Measurements from ENCODE around the gene MRI1. TPM values are rescaled to one million over a fixed set of nuclear protein-coding genes. Genes with fewer than 3 reads are reported as not detected.

Gene MRI1
- total RNA-seq, 1 experiment from 2014 or later, result 19.6 TPM

DNA sequence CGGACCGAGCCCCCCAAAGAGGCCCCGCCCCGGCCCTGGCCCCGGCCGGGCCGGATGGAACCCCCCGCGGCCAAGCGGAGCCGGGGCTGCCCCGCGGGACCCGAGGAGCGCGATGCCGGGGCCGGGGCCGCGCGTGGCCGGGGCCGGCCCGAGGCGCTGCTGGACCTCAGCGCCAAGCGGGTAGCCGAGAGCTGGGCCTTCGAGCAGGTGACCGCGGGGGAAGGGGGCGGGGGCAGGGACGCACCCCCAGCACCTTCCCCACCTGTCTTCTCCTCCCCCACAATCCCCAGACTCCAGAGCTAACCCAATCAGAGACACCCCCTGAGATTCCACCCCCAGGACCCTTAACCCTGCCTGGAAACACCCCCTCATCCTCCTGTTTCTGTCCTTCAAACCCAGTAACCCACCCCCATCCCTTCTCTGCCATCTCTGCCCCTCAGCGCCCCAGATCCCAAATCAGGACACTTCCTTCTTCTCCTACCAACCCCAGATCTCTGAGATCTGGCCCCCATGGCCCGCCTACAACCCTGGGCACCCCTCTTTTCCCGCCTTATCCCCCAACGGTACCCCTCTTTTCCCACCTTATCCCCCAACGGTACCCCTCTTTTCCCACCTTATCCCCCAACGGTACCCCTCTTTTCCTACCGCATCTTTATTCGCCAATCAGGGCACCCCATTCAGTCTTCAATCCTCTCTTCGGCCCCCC, 31.4 kb downstream of the MRI1 start:
- peaks cover 37 to 56% of the 10 kb centered on the region in 2 experiments for H3K4me1 ChIP-seq (ENCODE audit: control insufficient read depth in 1 of 2, insufficient read depth in 2 of 2, low read length in 2 of 2)
- H3K36me3 ChIP-seq (ENCODE audit: control insufficient read depth in 1 of 2, insufficient read depth in 2 of 2, low read length in 2 of 2), result no peaks in the 10 kb centered on the region
- peak overlapping the region; percentile 94 for H3K27ac ChIP-seq (ENCODE audit: low read depth, low read length)
- no peak overlapping the region for H2AFZ ChIP-seq (ENCODE audit: low read depth, low read length, poor library complexity, severe bottlenecking)
- ChIA-PET POLR2A (interaction anchor here (0.6 to 1.8 kb wide), 10 partner anchors 14 to 341 kb away, joined by 3 to 6 read pairs (median 3); partner anchors contain the start of gene ASF1B), RAD21 (ENCODE audit: low non-redundant PET in 1 of 2, low total read pairs in 2 of 2, uncharacterized antibody in 2 of 2, unreplicated experiment in 2 of 2) (no interaction called here), CTCF (interaction anchor here (2.6 to 2.7 kb wide), 2 partner anchors 10 to 66 kb away, joined by 10 to 15 read pairs; no protein-coding TSS in a partner anchor)
- no peaks in the 10 kb centered on the region for H3K27me3 ChIP-seq (ENCODE audit: insufficient read depth, low read length)
- intact Hi-C loops (cut with micrococcal nuclease), result loop anchor here (5.0 kb wide), 1 partner anchor 47 kb away; no protein-coding TSS in a partner anchor
- no peaks in the 10 kb centered on the region for H3K9me3 ChIP-seq (ENCODE audit: control insufficient read depth in 1 of 2, insufficient read depth in 1 of 2, low read depth in 1 of 2, low read length in 2 of 2)
- peak overlapping the region; percentile 76 for H3K9ac ChIP-seq (ENCODE audit: low read length)
- TF ChIP-seq POLR2AphosphoS5 (IDR thresholded peaks at IDR 0.05; ENCODE audit: low read depth, low read length) (peak; percentile 3; the same call in 1 of the 2 replicates), ATF3 (IDR thresholded peaks at IDR 0.05) (no peak), ZFX (IDR thresholded peaks at IDR 0.05) (0 out of 2 replicates have a peak, but pooled peaks have one; percentile 36), JUND (IDR thresholded peaks at IDR 0.05) (no peak)
- peaks cover 6% of the 10 kb centered on the region; the same call in 1 of the 2 replicates for H3K79me2 ChIP-seq (ENCODE audit: insufficient read depth, low read length)
- no peaks in the 10 kb centered on the region for H3K9me2 ChIP-seq (ENCODE audit: insufficient read depth)
- H3K4me3 ChIP-seq (replicated peaks in 1 of 2; ENCODE audit: low read depth in 1 of 2, low read length in 2 of 2), result peak overlapping the region; percentile 74 to 76
- ATAC-seq, result peak; percentile 11
- peak overlapping the region; percentile 93 for H3K4me2 ChIP-seq (ENCODE audit: low read length)
- no peaks in the 10 kb centered on the region for H4K20me1 ChIP-seq (ENCODE audit: insufficient read depth)
- no TSS peak for BruUV-seq (replicated peaks)
- DNase-seq (ENCODE audit: low read depth, low spot score), result no peak

DNA sequence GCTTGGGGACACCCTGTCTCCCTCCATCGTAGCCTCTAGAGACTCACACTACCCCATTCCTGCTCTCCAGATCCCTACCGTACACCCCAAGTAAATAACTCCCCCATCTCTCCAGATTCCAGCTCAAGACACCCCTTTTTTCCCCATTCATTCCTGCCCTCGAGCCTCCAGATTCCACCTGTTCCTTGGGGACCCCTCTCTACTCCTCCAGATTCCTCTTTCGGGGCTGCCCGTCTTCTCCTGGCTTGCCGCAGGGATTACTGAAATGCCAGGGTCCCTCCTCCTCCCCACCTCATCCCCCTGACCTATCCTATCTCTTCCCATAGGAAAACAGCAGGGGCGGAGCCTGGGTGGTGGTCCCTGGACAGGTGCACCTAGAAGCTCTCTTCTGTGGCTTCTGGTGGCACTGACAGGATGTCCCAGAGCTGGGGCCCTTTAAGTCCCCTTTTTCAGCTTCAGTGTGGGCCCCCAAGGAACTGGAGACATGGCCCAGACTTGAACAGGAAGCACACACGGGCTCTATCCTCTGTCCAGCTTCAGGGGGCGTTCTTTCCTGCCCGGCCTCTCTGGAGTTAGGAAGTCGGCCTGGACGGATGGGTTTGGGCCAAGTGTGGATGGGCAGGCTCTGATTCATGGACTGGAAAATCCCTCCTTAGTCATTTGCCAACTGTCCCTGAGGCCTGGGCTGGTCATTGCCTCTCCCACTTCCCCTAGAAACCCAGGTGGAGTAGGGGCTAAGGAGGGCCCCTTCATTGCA, 32.2 kb downstream of the MRI1 start:
- Histone ChIP-seq H3K4me2 (ENCODE audit: low read length) (peak overlapping the region; percentile 93), H3K9me3 (ENCODE audit: control insufficient read depth in 1 of 2, insufficient read depth in 1 of 2, low read depth in 1 of 2, low read length in 2 of 2) (no peaks in the 10 kb centered on the region), H3K4me1 (ENCODE audit: control insufficient read depth in 1 of 2, insufficient read depth in 2 of 2, low read length in 2 of 2) (peaks cover 37 to 56% of the 10 kb centered on the region in 2 experiments), H2AFZ (ENCODE audit: low read depth, low read length, poor library complexity, severe bottlenecking) (no peak overlapping the region), H3K9me2 (ENCODE audit: insufficient read depth) (no peaks in the 10 kb centered on the region), H3K79me2 (ENCODE audit: insufficient read depth, low read length) (peaks cover 6% of the 10 kb centered on the region; the same call in 1 of the 2 replicates), H3K27me3 (ENCODE audit: insufficient read depth, low read length) (no peaks in the 10 kb centered on the region), H3K36me3 (ENCODE audit: control insufficient read depth in 1 of 2, insufficient read depth in 2 of 2, low read length in 2 of 2) (no peaks in the 10 kb centered on the region), H3K9ac (ENCODE audit: low read length) (peak overlapping the region; percentile 76), H3K27ac (ENCODE audit: low read depth, low read length) (peak overlapping the region; percentile 94), H3K4me3 (replicated peaks in 1 of 2; ENCODE audit: low read depth in 1 of 2, low read length in 2 of 2) (peak overlapping the region; percentile 74 to 76), H4K20me1 (ENCODE audit: insufficient read depth) (no peaks in the 10 kb centered on the region)
- DNase-seq (ENCODE audit: low read depth, low spot score), result peak; percentile 60
- no peak for ATAC-seq
- intact Hi-C loops (cut with micrococcal nuclease), result loop anchor here (5.0 kb wide), 1 partner anchor 46 kb away; no protein-coding TSS in a partner anchor
- TF ChIP-seq, protein P1, sequence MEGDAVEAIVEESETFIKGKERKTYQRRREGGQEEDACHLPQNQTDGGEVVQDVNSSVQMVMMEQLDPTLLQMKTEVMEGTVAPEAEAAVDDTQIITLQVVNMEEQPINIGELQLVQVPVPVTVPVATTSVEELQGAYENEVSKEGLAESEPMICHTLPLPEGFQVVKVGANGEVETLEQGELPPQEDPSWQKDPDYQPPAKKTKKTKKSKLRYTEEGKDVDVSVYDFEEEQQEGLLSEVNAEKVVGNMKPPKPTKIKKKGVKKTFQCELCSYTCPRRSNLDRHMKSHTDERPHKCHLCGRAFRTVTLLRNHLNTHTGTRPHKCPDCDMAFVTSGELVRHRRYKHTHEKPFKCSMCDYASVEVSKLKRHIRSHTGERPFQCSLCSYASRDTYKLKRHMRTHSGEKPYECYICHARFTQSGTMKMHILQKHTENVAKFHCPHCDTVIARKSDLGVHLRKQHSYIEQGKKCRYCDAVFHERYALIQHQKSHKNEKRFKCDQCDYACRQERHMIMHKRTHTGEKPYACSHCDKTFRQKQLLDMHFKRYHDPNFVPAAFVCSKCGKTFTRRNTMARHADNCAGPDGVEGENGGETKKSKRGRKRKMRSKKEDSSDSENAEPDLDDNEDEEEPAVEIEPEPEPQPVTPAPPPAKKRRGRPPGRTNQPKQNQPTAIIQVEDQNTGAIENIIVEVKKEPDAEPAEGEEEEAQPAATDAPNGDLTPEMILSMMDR (IDR thresholded peaks at IDR 0.05 in 2 of 3, conservative IDR thresholded peaks at IDR 0.05 in 1 of 3; ENCODE audit: borderline replicate concordance in 1 of 3, insufficient read depth in 1 of 3, low read depth in 2 of 3, low read length in 2 of 3), result 0 out of 6 replicates have a peak, but pooled peaks of 1 of the 3 experiments have one; percentile 5
- TF ChIP-seq YY1 (IDR thresholded peaks at IDR 0.05; ENCODE audit: extremely low read depth, insufficient replicate concordance, low read depth, low read length) (peak; percentile 12), EZH2phosphoT487 (IDR thresholded peaks at IDR 0.05; ENCODE audit: borderline replicate concordance) (no peak), MAX (IDR thresholded peaks at IDR 0.05) (no peak; the same call in 1 of the 2 replicates), SP1 (IDR thresholded peaks at IDR 0.05; ENCODE audit: low read depth) (peak; percentile 64)
- ChIA-PET RAD21 (ENCODE audit: low non-redundant PET in 1 of 2, low total read pairs in 2 of 2, uncharacterized antibody in 2 of 2, unreplicated experiment in 2 of 2) (no interaction called here), CTCF (interaction anchor here (0.5 to 2.6 kb wide), 2 partner anchors 66 to 253 kb away, joined by 3 to 15 read pairs; no protein-coding TSS in a partner anchor), POLR2A (interaction anchor here (1.3 to 1.6 kb wide), 3 partner anchors 24 to 60 kb away, joined by 3 to 5 read pairs (median 3); no protein-coding TSS in a partner anchor)
- TSS peak; percentile 49 for BruUV-seq (replicated peaks)
